ENCODE results near the gene CENPB. TPM values are rescaled to one million over a fixed set of nuclear protein-coding genes. Genes with fewer than 3 reads are reported as not detected.

The CENPB gene
- total and polyA plus RNA-seq, 4 donors = 35.9 to 113 (median 79.4) TPM

- Histone ChIP-seq H3K36me3 (ENCODE audit: control insufficient read depth in 4 of 4, insufficient read depth in 4 of 4, low read length in 4 of 4) (peaks cover 0 to 22% (median 12%) of the 10 kb centered on the region in 4 donors), H3K4me3 (no peak overlapping the region), H3K9me3 (ENCODE audit: control insufficient read depth in 4 of 4, insufficient read depth in 3 of 4, low read length in 3 of 4) (no peaks in the 10 kb centered on the region), H3K27me3 (ENCODE audit: control insufficient read depth in 3 of 3, insufficient read depth in 3 of 3, low read length in 2 of 3) (peaks cover 0 to 16% (median 3%) of the 10 kb centered on the region in 3 donors), H3K27ac (ENCODE audit: low read depth in 1 of 2, low read length in 1 of 2) (no peak overlapping the region), H3K4me1 (ENCODE audit: control insufficient read depth in 5 of 5, insufficient read depth in 5 of 5, low read length in 5 of 5) (peaks cover 0 to 6% (median 0%) of the 10 kb centered on the region in 5 donors), H3K9ac (ENCODE audit: insufficient read depth in 1 of 2, low read length in 2 of 2) (no peak overlapping the region)
- no peak for TF ChIP-seq CTCF (IDR thresholded peaks at IDR 0.05; ENCODE audit: control extremely low read depth, extremely low read depth)
- DNase-seq (no peak), ATAC-seq (ENCODE audit: insufficient read depth, low FRiP score) (no peak)
- 77 to 80% methylated on average over 24 to 26 of the region's 26 CpGs for WGBS, 2 donors
Observed at GRCh38 chr20:3753501-3754275, 32.9 kb downstream of the CENPB start.

GRCh38 chr20:3753098-3753497 is 33.4 kb downstream of the CENPB start:
- H3K36me3 ChIP-seq (ENCODE audit: control insufficient read depth in 4 of 4, insufficient read depth in 4 of 4, low read length in 4 of 4) = peaks cover 0 to 20% (median 12%) of the 10 kb centered on the region in 4 donors
- peak; percentile 60 for TF ChIP-seq CTCF (IDR thresholded peaks at IDR 0.05; ENCODE audit: control extremely low read depth, extremely low read depth)
- peak; percentile 69 to 85 (median 73) for DNase-seq

GRCh38 chr20:3752386-3752759 is 34.2 kb downstream of the CENPB start:
- TF ChIP-seq CTCF (IDR thresholded peaks at IDR 0.05; ENCODE audit: control extremely low read depth, extremely low read depth) = no peak
- peaks cover 0 to 22% (median 12%) of the 10 kb centered on the region in 4 donors for H3K36me3 ChIP-seq (ENCODE audit: control insufficient read depth in 4 of 4, insufficient read depth in 4 of 4, low read length in 4 of 4)
- H3K4me3 ChIP-seq = no peak overlapping the region
- H3K27ac ChIP-seq (ENCODE audit: low read depth in 1 of 2, low read length in 1 of 2) = no peak overlapping the region
- ATAC-seq (ENCODE audit: insufficient read depth, low FRiP score) = no peak
- peaks cover 0 to 6% (median 0%) of the 10 kb centered on the region in 5 donors for H3K4me1 ChIP-seq (ENCODE audit: control insufficient read depth in 5 of 5, insufficient read depth in 5 of 5, low read length in 5 of 5)
- no peak for DNase-seq
- H3K9me3 ChIP-seq (ENCODE audit: control insufficient read depth in 4 of 4, insufficient read depth in 3 of 4, low read length in 3 of 4) = no peaks in the 10 kb centered on the region
- WGBS, 2 donors = 49 to 52% methylated on average over 13 of the region's 13 CpGs
- no peak overlapping the region for H3K9ac ChIP-seq (ENCODE audit: insufficient read depth in 1 of 2, low read length in 2 of 2)
- peaks cover 0 to 19% (median 3%) of the 10 kb centered on the region in 3 donors for H3K27me3 ChIP-seq (ENCODE audit: control insufficient read depth in 3 of 3, insufficient read depth in 3 of 3, low read length in 2 of 3)

More at GRCh38 chr20:3753098-3753497, 33.4 kb downstream of the CENPB start:
- Histone ChIP-seq H3K9me3 (ENCODE audit: control insufficient read depth in 4 of 4, insufficient read depth in 3 of 4, low read length in 3 of 4) (no peaks in the 10 kb centered on the region), H3K4me1 (ENCODE audit: control insufficient read depth in 5 of 5, insufficient read depth in 5 of 5, low read length in 5 of 5) (peaks cover 0 to 6% (median 0%) of the 10 kb centered on the region in 5 donors), H3K4me3 (no peak overlapping the region), H3K27ac (ENCODE audit: low read depth in 1 of 2, low read length in 1 of 2) (no peak overlapping the region), H3K9ac (ENCODE audit: insufficient read depth in 1 of 2, low read length in 2 of 2) (no peak overlapping the region), H3K27me3 (ENCODE audit: control insufficient read depth in 3 of 3, insufficient read depth in 3 of 3, low read length in 2 of 3) (peaks cover 0 to 19% (median 3%) of the 10 kb centered on the region in 3 donors)
- peak; percentile 64 for ATAC-seq (ENCODE audit: insufficient read depth, low FRiP score)
- WGBS, 2 donors = 45 to 47% methylated on average over 4 of the region's 4 CpGs

All from lung (tissue), 12 donors.